GM12864 (cell line): ENCODE measurements around the gene UBE2N.
A peak's percentile ranks its signal among the peaks of the same experiment; 100 is the strongest.

Source experiments
- DNase-seq: peaks from one replicate; pipeline ENCODE4 v3.0.0-alpha.2; 2011; ENCODE audit warnings: low read depth
- H3K4me3 ChIP-seq: 2 replicates; pipeline ENCODE4 v1.5.1; 2011; ENCODE audit warnings: mild to moderate bottlenecking, low read depth, low read length, control low read depth
- TF ChIP-seq, protein P1 (sequence below): IDR thresholded peaks from 2 replicates; pipeline ENCODE4 v1.5.1; 2011; ENCODE audit warnings: low read depth, mild to moderate bottlenecking, moderate library complexity, low read length, control low read depth, inconsistent platforms; ENCODE audit errors: missing control alignments

The UBE2N gene

GRCh38 chr12:93447555-93448290 lies 6.0 kb upstream of the UBE2N start:
- H3K4me3 ChIP-seq = no peak overlapping the region
- TF ChIP-seq, protein P1, sequence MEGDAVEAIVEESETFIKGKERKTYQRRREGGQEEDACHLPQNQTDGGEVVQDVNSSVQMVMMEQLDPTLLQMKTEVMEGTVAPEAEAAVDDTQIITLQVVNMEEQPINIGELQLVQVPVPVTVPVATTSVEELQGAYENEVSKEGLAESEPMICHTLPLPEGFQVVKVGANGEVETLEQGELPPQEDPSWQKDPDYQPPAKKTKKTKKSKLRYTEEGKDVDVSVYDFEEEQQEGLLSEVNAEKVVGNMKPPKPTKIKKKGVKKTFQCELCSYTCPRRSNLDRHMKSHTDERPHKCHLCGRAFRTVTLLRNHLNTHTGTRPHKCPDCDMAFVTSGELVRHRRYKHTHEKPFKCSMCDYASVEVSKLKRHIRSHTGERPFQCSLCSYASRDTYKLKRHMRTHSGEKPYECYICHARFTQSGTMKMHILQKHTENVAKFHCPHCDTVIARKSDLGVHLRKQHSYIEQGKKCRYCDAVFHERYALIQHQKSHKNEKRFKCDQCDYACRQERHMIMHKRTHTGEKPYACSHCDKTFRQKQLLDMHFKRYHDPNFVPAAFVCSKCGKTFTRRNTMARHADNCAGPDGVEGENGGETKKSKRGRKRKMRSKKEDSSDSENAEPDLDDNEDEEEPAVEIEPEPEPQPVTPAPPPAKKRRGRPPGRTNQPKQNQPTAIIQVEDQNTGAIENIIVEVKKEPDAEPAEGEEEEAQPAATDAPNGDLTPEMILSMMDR = no peak
- DNase-seq = no peak

GRCh38 chr12:93443576-93443975 lies 1.8 kb upstream of the UBE2N start:
- no peak for DNase-seq
- TF ChIP-seq, protein P1 = no peak
- no peak overlapping the region for H3K4me3 ChIP-seq

GRCh38 chr12:93442411-93443340 lies 929 bp upstream of the UBE2N start:
- no peak for DNase-seq
- TF ChIP-seq, protein P1 = no peak
- peak overlapping the region; percentile 98 for H3K4me3 ChIP-seq

DNA sequence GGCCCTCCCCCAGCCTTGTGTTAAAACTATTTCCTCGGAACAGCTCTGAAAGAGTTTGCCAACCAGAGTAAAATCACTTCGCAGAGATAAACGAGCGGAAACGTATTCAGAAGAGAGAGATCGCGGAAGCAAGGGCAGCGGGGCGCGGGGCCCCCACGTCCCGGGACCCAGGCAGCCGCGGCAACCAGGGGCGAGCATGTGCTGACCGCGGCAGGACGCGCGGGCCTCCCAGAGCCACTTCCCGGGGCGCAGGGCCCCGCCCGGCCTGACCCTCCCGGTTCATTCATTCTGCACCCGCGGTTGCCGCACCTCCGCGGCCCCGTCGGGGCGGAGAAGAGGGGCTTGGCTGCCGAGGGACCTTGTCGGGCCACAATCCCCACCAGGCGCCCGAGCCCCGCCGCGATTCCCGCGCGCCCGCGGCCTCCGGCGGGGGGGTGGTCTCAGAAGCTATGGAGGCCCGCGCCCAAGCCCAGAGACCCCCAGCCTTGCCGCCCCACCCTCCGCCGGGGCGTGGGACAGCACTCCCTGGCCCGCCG lies 598 bp downstream of the UBE2N start:
- DNase-seq = no peak
- H3K4me3 ChIP-seq = peak overlapping the region; percentile 98
- TF ChIP-seq, protein P1 = no peak

DNA sequence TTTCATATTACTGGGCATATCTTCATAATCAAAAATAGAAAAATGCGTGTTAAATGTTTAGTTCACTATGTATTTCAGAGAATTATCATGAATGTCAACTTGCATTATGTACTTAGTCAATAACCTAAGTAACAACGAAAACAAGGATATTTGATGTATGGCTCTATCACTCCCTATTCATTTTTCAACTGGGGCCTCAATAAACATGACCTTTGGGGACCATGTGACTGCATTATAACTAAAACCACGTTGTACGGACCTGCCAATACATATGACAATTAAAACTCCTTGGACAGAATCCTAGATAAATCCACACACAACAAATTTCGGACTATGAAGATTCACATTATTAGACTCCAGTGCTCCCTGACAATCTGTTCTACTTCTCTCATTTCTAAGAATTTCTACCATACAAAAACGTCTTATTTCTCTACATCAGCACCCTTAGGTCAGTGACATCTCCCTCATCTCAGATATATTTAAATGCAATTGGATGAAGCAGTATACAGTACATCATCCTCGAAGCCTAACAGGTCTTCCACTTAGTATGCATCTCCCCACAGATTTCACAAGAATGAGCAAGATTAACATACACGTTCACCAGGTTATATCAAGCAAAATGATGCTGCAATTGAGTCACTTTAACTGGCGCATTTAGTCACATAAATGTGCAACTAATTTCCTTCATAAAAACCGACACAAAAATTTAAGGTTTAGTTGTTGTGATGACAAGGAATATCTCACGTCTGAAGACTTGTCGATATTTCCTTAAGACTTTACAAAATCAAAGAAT lies 1.5 kb downstream of the UBE2N start:
- H3K4me3 ChIP-seq = peak overlapping the region; percentile 98
- TF ChIP-seq, protein P1 = no peak
- DNase-seq = no peak

DNA sequence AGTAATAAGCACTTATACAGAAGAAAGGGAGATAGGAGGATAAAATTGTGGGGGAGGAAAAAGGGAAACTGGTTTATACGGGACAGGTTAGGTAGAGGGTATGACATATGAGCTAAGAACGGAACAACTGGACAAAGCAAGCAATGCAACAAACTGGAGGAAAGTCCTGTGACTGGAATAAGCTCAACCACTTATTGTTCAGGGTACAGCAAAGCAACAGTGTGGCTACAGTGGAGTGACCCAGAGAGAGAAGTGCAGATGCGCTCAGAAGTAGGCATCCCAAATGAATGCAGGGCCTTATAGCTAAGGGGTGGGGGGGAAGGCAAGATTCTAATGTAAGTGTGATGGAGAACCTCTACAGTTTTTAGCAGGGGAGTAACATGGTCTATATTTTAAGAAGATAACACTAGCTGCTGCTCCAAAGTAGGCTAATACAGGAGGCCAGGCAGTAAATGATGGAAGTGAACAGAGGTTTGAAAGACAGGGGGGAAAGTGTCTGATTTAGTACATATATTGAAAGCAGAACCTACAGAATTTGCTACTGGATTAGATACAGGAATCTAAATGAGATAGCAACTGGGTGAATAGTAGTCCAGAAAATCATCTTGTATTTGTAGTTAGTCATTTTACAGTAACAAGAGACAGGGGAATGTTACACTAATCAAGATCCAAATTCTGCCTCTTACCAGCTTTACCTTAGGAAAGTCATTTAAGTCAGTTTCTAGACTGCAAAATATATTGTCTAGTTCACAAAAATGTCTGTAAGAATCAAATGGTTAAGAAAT lies 3.3 kb downstream of the UBE2N start:
- no peak for DNase-seq
- TF ChIP-seq, protein P1 = no peak
- H3K4me3 ChIP-seq = peak overlapping the region; percentile 13
